Spleen (tissue), 11 donors: ENCODE measurements around the gene CUX1. TPM values are rescaled to one million over a fixed set of nuclear protein-coding genes. Genes with fewer than 3 reads are reported as not detected.

Source experiments
- DNase-seq: peaks from one replicate; pipeline ENCODE4 v3.0.0-alpha.2; 2020
- H3K27ac ChIP-seq, 8 donors: fragments of 200-600 bp; sonication (generic) in 7 of 8; 1 replicate in 4 of 8; 2 replicates in 4 of 8; pipeline versions ENCODE4 v1.5.0 to v1.8.0; 2016 to 2021; ENCODE audit warnings: inconsistent platforms in 4 of 8, mild to moderate bottlenecking in 4 of 8, moderate library complexity in 1 of 8
- H3K27me3 ChIP-seq, 7 donors: fragments of 200-600 bp; sonication (generic) in 6 of 7; replicated peaks in 1 of 7; 1 replicate in 4 of 7; 2 replicates in 3 of 7; pipeline versions ENCODE4 v1.5.0 to v1.8.0; 2016 to 2021; ENCODE audit warnings: inconsistent platforms in 3 of 7, mild to moderate bottlenecking in 1 of 7
- H3K36me3 ChIP-seq, 6 donors: fragments of 200-600 bp; sonication (generic) in 5 of 6; 1 replicate in 4 of 6; 2 replicates in 2 of 6; pipeline versions ENCODE4 v1.5.0 to v1.8.0; 2016 to 2021; ENCODE audit warnings: inconsistent platforms in 2 of 6
- H3K4me1 ChIP-seq, 6 donors: fragments of 200-600 bp; sonication (generic) in 5 of 6; 1 replicate in 3 of 6; 2 replicates in 3 of 6; pipeline versions ENCODE4 v1.5.0 to v1.8.0; 2016 to 2021; ENCODE audit warnings: inconsistent platforms in 3 of 6
- H3K4me3 ChIP-seq, 8 donors: fragments of 200-600 bp; sonication (generic) in 7 of 8; 1 replicate in 4 of 8; 2 replicates in 4 of 8; pipeline versions ENCODE4 v1.5.0 to v1.8.0; 2016 to 2021; ENCODE audit warnings: inconsistent platforms in 4 of 8, mild to moderate bottlenecking in 4 of 8, moderate library complexity in 2 of 8
- H3K9me3 ChIP-seq, 8 donors: fragments of 200-600 bp; sonication (generic) in 7 of 8; 1 replicate in 4 of 8; 2 replicates in 4 of 8; pipeline versions ENCODE4 v1.5.0 to v1.8.0; 2016 to 2021; ENCODE audit warnings: inconsistent platforms in 4 of 8
- POLR2A ChIP-seq, 3 donors: fragments of 450-650 bp; IDR thresholded peaks; one replicate each; pipeline ENCODE4 v1.5.1; 2017; ENCODE audit warnings: antibody characterized with exemption in 3 of 3, mild to moderate bottlenecking in 1 of 3
- POLR2AphosphoS5 ChIP-seq, 3 donors: sonication (generic); formaldehyde crosslinking; IDR thresholded peaks; one replicate each; pipeline ENCODE4 v1.5.1; 2017; ENCODE audit warnings: antibody characterized with exemption in 3 of 3
- WGBS, 5 donors: extraction: QIAGEN DNeasy Blood & Tissue Kit in 3 of 5; methylation state at CpG; one replicate each; pipeline versions ENCODE4 v1.1.5 to v1.1.7; 2013 to 2018; 5-methylcytosine and 5-hydroxymethylcytosine counted together
- intact Hi-C: fragments of 100-400 bp; cut with DNase I; formaldehyde crosslinking; loops from one replicate; pipeline ENCODE4 v1.15.0; 2023; ENCODE audit warnings: low total_unique reads
- polyA plus RNA-seq, 3 donors: library from polyadenylated mRNA; stranded (reverse); fragments of 200-250 nt; gene quantifications; one replicate each; pipeline ENCODE4 v1.2.1, GENCODE V29; 2013
- total RNA-seq, 7 donors: library from RNA; depleted of rRNA in 3 of 7; stranded (reverse); fragments of >200 nt in 3 of 7; fragmentation: NEBNext Ultra II Directional in 4 of 7; extraction: Animal tissue kit (Norgen Biotek cat#: 25700) in 4 of 7; gene quantifications; one replicate each; pipeline versions ENCODE4 v1.1.0 to v1.2.1, GENCODE V29; 2016 to 2021
- TF ChIP-seq, protein P1 (sequence below), 11 experiments: fragments of 200-600 bp in 7 of 11; fragments of 450-650 bp in 4 of 11; sonication (generic) in 4 of 11; IDR thresholded peaks in 8 of 11; conservative IDR thresholded peaks in 3 of 11; 1 replicate in 7 of 11; 2 replicates in 4 of 11; pipeline versions ENCODE4 v1.4.0 to v1.8.0; 2016 to 2021; ENCODE audit warnings: antibody characterized with exemption in 11 of 11, inconsistent platforms in 4 of 11, mild to moderate bottlenecking in 1 of 11
- donor health status: healthy with polysubstance abuse.
- donor health status: DM: no; HTN: no; CAD: no; lungs with moderate emphysema.
- donor health status: DM: no; HTN: no; CAD: no.
- donor health status: Bipolar disorder and iron deficiency.
- donor health status: healthy.
- donor health status: DM: no; HTN: no; CAD: no.
- donor health status: DM: yes; HTN: yes; CAD: no.

The CUX1 gene
- total and polyA plus RNA-seq, 10 donors: 9.1 to 95.8 (median 61.9) TPM

DNA sequence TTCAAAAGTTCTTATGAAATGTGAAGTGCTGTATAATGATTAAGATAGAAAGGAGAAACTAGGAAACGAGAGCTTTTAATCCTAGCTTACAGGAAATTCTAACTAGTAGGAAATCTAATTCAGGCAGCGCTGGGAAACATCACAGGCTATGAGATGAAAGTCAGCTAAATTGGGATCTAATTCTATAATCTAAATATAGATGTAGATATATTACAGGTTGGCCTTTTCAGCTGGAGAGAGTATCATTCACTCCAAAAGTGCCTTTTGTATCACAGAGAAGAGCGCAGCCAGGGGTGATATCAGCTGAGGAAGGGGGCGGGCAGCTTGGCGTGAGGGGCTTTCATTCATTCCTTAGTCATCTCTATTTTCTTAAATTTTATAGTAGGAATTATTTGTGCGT, 157.0 kb downstream of the CUX1 start:
- peak; percentile 28 for DNase-seq
- Histone ChIP-seq H3K9me3 (no peaks in the 10 kb centered on the region), H3K4me1 (peaks cover 0 to 2% (median 0%) of the 10 kb centered on the region in 6 donors), H3K27ac (no peak overlapping the region), H3K27me3 (no peaks in the 10 kb centered on the region), H3K4me3 (no peak overlapping the region), H3K36me3 (peaks cover 0 to 21% (median 0%) of the 10 kb centered on the region in 6 donors)
- intact Hi-C loops: no loop called here
- no peak for TF ChIP-seq POLR2AphosphoS5 (IDR thresholded peaks at IDR 0.05)
- TF ChIP-seq, protein P1, sequence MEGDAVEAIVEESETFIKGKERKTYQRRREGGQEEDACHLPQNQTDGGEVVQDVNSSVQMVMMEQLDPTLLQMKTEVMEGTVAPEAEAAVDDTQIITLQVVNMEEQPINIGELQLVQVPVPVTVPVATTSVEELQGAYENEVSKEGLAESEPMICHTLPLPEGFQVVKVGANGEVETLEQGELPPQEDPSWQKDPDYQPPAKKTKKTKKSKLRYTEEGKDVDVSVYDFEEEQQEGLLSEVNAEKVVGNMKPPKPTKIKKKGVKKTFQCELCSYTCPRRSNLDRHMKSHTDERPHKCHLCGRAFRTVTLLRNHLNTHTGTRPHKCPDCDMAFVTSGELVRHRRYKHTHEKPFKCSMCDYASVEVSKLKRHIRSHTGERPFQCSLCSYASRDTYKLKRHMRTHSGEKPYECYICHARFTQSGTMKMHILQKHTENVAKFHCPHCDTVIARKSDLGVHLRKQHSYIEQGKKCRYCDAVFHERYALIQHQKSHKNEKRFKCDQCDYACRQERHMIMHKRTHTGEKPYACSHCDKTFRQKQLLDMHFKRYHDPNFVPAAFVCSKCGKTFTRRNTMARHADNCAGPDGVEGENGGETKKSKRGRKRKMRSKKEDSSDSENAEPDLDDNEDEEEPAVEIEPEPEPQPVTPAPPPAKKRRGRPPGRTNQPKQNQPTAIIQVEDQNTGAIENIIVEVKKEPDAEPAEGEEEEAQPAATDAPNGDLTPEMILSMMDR (IDR thresholded peaks at IDR 0.05 in 8 of 11, conservative IDR thresholded peaks at IDR 0.05 in 3 of 11): no peak
- no peak for TF ChIP-seq POLR2A (IDR thresholded peaks at IDR 0.05)
- 84 to 88% (median 86%) methylated on average over 6 of the region's 6 CpGs for WGBS, 5 donors

DNA sequence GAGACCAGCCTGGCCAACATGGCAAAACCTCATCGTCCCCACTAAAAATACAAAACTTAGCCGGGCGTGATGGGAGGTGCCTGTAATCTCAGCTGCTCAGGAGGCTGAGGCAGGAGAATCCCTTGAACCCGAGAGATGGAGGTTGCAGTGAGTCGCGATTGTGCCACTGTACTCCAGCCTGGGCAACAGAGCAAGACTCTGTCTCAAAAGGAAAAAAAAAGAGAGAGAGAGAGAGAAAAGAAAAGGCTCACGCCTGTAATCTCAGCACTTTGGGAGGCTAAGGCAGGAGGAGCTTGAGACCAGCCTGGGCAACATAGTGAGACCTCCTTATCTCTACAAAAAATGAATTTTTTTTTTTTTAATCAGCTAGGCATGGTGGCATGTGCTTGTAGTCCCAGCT, 157.6 kb downstream of the CUX1 start:
- DNase-seq: no peak
- no peaks in the 10 kb centered on the region for H3K9me3 ChIP-seq
- no peak for TF ChIP-seq POLR2AphosphoS5 (IDR thresholded peaks at IDR 0.05)
- TF ChIP-seq, protein P1 (IDR thresholded peaks at IDR 0.05 in 8 of 11, conservative IDR thresholded peaks at IDR 0.05 in 3 of 11): no peak
- H3K4me1 ChIP-seq: no peaks in the 10 kb centered on the region
- H3K27ac ChIP-seq: no peak overlapping the region
- H3K36me3 ChIP-seq: peaks cover 0 to 21% (median 0%) of the 10 kb centered on the region in 6 donors
- WGBS, 5 donors: 88 to 96% (median 93%) methylated on average over 7 of the region's 7 CpGs
- no peak overlapping the region for H3K4me3 ChIP-seq
- intact Hi-C loops: no loop called here
- H3K27me3 ChIP-seq: no peaks in the 10 kb centered on the region

DNA sequence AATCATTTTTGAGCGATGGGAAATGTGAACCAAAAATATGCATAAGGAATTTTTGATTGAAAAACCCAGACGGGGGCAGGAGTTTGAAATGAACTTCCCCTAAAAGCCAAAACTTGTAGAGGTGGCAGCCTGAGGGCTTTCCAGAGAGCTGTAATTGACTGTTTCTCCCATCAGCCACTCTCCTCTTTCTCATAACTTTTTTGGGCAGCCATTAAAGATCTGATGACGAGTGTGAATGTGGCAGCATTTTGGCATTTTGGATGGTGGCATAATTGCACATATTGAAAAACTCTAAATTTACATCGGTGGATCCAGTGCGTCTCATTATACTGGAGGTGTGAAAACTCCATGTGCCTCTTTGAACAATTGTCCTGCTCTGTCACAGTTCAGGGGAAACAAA, 159.0 kb downstream of the CUX1 start:
- intact Hi-C loops: no loop called here
- no peak for TF ChIP-seq POLR2A (IDR thresholded peaks at IDR 0.05)
- TF ChIP-seq POLR2AphosphoS5 (IDR thresholded peaks at IDR 0.05): no peak
- Histone ChIP-seq H3K27ac (no peak overlapping the region), H3K27me3 (no peaks in the 10 kb centered on the region), H3K9me3 (no peaks in the 10 kb centered on the region), H3K36me3 (peaks cover 0 to 27% (median 0%) of the 10 kb centered on the region in 6 donors), H3K4me1 (peaks cover 0 to 4% (median 0%) of the 10 kb centered on the region in 6 donors), H3K4me3 (no peak overlapping the region)
- no peak for DNase-seq
- WGBS, 5 donors: 68 to 83% (median 81%) methylated on average over 5 of the region's 5 CpGs

DNA sequence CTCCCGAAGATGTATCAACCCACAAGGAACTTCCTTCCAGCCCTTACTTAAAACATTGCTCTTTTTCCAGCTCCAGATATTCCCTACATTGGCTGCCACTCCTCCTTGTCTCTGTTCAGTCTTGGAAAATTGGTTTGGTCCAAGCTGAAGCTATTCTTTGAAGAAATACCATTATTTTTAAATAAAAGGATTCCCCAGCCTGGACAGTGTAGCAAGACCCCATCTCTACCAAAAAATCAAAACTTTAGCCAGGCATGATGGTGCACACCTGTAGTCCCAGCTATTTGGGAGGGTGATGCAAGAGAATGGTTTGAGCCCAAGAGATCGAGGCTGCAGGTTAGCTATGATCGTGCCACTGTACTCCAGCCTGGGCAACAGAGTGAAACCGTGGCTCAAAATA, 159.8 kb downstream of the CUX1 start:
- intact Hi-C loops: no loop called here
- Histone ChIP-seq H3K27me3 (no peaks in the 10 kb centered on the region), H3K27ac (no peak overlapping the region), H3K4me3 (no peak overlapping the region), H3K4me1 (peaks cover 0 to 12% (median 0%) of the 10 kb centered on the region in 6 donors), H3K9me3 (no peaks in the 10 kb centered on the region), H3K36me3 (peaks cover 0 to 21% (median 0%) of the 10 kb centered on the region in 6 donors)
- TF ChIP-seq, protein P1 (IDR thresholded peaks at IDR 0.05 in 8 of 11, conservative IDR thresholded peaks at IDR 0.05 in 3 of 11): no peak
- TF ChIP-seq POLR2AphosphoS5 (IDR thresholded peaks at IDR 0.05) (no peak), POLR2A (IDR thresholded peaks at IDR 0.05) (no peak)
- WGBS, 5 donors: 83 to 96% (median 95%) methylated on average over 4 of the region's 4 CpGs
- DNase-seq: no peak

DNA sequence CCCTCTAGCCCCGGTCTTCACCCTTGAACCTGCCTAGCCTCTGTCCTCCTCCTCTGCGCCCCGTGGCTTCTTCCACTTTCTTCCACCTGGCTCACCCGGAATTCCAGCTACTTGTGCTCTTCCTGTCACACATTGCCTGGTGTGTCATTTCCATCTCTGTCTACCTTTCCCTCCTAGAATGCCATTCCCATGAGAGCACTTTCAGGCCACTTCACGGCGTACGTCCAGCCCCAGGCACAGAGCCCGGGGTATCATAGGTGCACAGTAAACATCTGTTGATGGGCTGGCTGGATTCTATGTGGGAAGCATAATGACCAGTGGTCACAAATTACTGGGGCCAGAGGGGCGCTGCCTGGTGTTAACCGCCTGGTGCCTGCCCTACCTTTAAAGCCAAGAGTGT, 161.3 kb downstream of the CUX1 start:
- WGBS, 5 donors: 85 to 94% (median 89%) methylated on average over 10 of the region's 10 CpGs
- Histone ChIP-seq H3K36me3 (peaks cover 0 to 10% (median 0%) of the 10 kb centered on the region in 6 donors), H3K27me3 (no peaks in the 10 kb centered on the region), H3K4me3 (no peak overlapping the region), H3K4me1 (peaks cover 0 to 20% (median 0%) of the 10 kb centered on the region in 6 donors), H3K27ac (no peak overlapping the region), H3K9me3 (no peaks in the 10 kb centered on the region)
- peak; percentile 28 for DNase-seq
- intact Hi-C loops: no loop called here
- TF ChIP-seq, protein P1 (IDR thresholded peaks at IDR 0.05 in 8 of 11, conservative IDR thresholded peaks at IDR 0.05 in 3 of 11): no peak
- peak in 1 of 3 donors; percentile 10 for TF ChIP-seq POLR2AphosphoS5 (IDR thresholded peaks at IDR 0.05)
